ENCODE results near the gene CLDN11.

Gene CLDN11

DNA sequence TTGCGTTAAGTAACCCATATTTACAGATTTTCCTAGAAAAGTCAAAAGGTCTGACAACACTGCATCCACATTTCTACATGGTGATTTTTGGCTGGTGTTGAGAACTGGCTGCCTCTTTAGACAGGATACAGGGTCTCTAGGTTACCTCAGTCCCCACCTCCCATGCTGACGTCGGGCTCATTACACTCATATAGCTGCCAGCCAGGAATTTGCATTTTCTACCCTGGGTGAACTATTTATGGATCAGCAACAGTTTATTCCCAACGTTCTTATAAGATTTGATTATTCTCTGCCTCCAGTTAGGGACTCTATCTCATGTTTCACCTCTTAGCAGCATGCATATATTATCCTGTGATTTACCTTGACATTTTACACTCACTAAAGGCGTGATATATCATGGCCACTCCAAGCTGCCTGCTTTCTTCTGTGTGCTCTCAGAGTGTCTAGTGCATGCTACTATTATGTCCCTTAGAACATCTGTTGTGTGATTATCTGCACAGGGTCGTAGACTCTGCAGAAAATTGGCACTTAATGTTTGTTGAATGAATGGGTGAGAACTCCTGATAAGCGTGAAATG lies 49.0 kb downstream of the CLDN11 start:
- TF ChIP-seq CTCF (IDR thresholded peaks at IDR 0.05; ENCODE audit: low read length, missing control alignments), result no peak
- no peak for DNase-seq (ENCODE audit: low read depth)
- H3K4me3 ChIP-seq (replicated peaks; ENCODE audit: low read depth, low read length), result no peak overlapping the region

- H3K4me3 ChIP-seq (replicated peaks; ENCODE audit: low read depth, low read length), result no peak overlapping the region
- no peak for TF ChIP-seq CTCF (IDR thresholded peaks at IDR 0.05; ENCODE audit: low read length, missing control alignments)
- DNase-seq (ENCODE audit: low read depth), result no peak
These were observed 50.7 kb downstream of the CLDN11 start for GRCh38 chr3:170469151-170470062.

- DNase-seq (ENCODE audit: low read depth), result no peak
- TF ChIP-seq CTCF (IDR thresholded peaks at IDR 0.05; ENCODE audit: low read length, missing control alignments), result no peak
- H3K4me3 ChIP-seq (replicated peaks; ENCODE audit: low read depth, low read length), result no peak overlapping the region
These were observed 51.7 kb downstream of the CLDN11 start for GRCh38 chr3:170470063-170471016.

DNA sequence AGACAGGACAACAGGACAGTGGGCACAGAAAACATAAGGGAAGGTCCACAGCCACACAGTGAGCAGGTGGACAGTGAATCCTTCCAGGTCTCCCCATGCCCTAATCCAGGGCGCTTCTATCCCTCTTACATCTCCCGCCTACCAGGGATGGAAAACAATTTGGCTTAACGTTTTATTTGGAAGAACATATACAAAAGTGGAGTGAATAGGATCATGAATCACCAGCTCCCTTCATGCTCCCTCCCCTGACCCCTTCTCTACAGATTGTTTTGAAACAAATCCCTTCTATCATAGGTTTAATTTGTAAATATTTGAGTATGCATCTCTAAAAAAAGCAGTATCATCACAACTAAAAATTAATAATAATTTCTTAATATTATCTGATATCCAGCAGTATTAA lies 52.5 kb downstream of the CLDN11 start:
- no peak overlapping the region for H3K4me3 ChIP-seq (replicated peaks; ENCODE audit: low read depth, low read length)
- DNase-seq (ENCODE audit: low read depth), result no peak
- TF ChIP-seq CTCF (IDR thresholded peaks at IDR 0.05; ENCODE audit: low read length, missing control alignments), result no peak

- no peak overlapping the region for H3K4me3 ChIP-seq (replicated peaks; ENCODE audit: low read depth, low read length)
- no peak for TF ChIP-seq CTCF (IDR thresholded peaks at IDR 0.05; ENCODE audit: low read length, missing control alignments)
- no peak for DNase-seq (ENCODE audit: low read depth)
These were observed 54.7 kb downstream of the CLDN11 start for GRCh38 chr3:170473358-170473757.

- DNase-seq (ENCODE audit: low read depth), result no peak
- no peak for TF ChIP-seq CTCF (IDR thresholded peaks at IDR 0.05; ENCODE audit: low read length, missing control alignments)
- no peak overlapping the region for H3K4me3 ChIP-seq (replicated peaks; ENCODE audit: low read depth, low read length)
These were observed 56.5 kb downstream of the CLDN11 start for GRCh38 chr3:170475092-170475685.

Data from fibroblast of pulmonary artery (primary cell).